IPS-18c (cell line): ENCODE results near the gene AOPEP.

Experiments
- H3K4me3 ChIP-seq: 2 replicates; pipeline ENCODE4 v1.7.0; 2013; ENCODE audit warnings: low read depth, mild to moderate bottlenecking, low read length, moderate library complexity; ENCODE audit not compliant: insufficient read depth
- H3K9me3 ChIP-seq: one replicate; pipeline ENCODE4 v1.6.1; 2013; ENCODE audit warnings: mild to moderate bottlenecking, low read length, moderate library complexity; ENCODE audit not compliant: control insufficient read depth, insufficient read depth

AOPEP gene

DNA sequence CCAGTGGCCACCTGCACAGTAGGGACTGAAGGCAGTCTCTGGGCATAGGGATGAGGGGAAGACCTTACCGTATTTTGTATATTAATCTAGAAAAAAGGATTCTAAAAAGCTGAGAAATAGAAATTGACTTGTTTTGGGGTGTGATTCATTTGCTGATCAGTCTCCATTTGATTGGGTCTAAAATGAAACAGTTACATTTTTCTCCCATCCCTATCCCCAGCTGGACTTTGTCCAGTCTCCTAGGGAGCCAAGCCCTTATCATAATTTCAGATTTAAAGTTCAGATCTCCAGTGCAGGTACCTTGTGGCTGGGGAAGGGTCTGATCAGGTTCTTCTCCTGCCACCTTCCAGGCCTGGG is 350.2 kb downstream of the AOPEP start:
- Histone ChIP-seq H3K4me3 (no peak overlapping the region), H3K9me3 (peaks cover 2% of the 10 kb centered on the region)

DNA sequence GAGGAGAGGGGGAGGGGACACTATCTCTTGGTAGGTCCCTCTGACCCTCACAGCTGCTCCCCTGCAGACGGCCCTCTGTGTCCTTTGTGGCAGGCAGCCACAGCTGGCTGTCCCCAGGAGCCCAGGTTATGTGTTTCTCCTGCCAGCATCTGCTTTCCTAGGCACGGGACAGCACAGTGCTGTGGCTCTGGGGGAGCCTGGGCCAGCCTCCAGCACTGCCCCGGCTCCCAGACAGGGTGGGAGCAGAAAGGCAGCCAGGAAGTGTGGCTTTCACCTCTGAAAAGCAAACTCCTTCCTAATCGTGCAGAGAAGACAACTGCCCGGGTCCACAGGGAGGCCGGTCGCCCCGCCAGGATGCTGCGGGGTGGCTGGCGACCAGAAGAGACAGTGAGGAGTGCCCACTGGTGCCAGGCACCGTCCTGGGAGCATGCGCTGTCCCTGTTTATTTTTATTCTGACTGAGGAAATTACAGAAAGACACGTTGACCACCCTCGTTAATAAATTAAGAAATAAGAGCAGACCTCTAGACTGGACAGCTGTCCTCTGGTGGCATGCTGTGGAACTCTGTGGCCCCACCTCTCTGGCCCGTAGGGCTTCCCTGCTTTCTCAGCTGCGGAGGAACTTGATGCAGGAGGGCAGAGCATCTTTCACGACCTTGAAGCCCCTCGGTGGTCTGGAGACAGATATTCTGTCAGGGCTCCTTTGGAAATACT is 350.7 kb downstream of the AOPEP start:
- H3K4me3 ChIP-seq: no peak overlapping the region
- peaks cover 2% of the 10 kb centered on the region for H3K9me3 ChIP-seq

DNA sequence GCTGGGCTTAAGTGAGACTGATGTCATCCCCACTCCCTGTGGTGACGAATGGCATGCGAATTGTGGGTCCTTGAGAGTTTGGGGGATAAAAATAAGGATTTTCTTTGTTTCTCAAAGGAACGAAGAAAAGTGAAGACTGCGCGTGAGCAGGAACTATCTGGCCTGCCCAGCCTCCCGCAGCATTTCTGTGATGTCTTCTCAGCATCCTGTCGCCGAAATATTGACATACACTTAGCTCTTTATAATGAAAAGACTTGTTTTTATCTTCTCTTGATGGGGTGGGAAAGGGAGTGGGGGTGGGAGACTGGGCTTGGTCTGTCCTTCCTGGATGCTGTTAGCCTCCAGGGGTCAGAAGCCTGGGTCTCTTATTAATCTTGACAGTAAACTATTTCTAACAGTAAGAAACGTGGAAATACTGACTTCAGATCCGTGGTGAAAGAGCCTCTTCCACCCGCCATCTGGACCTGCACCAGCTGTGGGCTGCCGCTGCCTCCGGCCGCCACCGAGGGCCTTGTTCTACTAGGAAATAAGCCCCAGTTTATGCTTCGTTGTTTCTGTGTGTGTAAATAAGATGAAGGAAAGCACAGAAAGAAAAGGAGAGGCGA is 351.4 kb downstream of the AOPEP start:
- H3K9me3 ChIP-seq: peaks cover 2% of the 10 kb centered on the region

DNA sequence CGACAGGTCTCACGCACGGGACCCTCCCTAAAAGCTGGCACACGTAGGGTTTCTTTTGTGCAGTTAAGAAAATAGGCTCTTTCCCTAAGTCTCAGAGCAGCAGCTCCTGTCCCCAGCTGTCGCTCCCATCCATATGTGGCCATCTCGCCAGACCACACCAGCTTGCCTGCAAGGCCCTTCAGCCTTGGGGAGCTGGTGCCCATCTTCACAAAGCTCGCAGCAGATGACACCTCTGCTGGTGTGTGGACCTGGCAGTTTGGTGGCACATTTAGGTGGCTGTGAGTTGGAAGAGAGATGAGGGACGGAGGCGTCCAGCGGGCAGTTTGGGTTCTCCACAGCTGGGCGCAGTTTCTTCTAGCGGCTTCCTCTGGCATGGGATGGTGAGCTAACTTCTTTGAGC is 352.0 kb downstream of the AOPEP start:
- peaks cover 2% of the 10 kb centered on the region for H3K9me3 ChIP-seq
- H3K4me3 ChIP-seq: no peak overlapping the region

More for the DNA sequence above, 351.4 kb downstream of the AOPEP start:
- H3K4me3 ChIP-seq: no peak overlapping the region

DNA sequence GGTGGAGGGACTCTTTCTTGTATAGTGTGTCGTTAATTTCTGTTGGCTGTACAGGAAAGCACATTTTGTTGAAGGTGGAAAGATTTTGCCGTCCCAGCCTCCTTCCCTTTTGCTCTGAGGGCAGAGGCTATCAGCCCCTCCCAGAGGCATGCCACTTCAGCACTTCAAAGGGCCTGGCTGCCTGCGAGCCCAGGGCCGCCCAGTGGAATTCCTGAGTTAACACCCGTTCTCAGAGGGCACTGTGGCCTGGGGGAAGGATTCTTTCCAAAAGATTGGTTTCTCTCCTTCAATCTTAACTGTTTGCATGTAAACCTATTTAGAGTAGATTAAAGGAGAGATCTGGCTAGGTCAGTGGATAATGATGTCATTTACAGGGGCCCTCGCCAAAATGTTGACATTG is 352.4 kb downstream of the AOPEP start:
- Histone ChIP-seq H3K4me3 (no peak overlapping the region), H3K9me3 (peaks cover 2% of the 10 kb centered on the region)

DNA sequence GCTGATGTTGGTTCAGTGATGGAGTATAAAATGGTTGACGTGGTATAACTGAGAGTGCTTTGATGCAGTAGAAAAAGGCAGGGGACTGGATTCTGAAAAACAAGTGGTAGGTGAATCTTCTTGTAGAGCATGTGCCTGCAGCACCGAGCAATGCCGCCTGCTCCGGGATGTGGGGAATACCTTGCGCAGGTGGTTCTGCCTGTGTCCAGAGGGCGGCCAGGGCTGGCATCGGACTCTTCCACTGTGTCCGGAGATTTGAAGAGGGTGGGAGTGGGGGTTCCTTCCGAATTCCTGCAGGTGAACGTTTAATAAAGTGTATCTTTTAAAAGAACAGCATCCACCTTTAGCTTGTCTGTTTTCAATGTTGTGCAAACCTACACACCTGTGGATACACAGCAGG is 353.0 kb downstream of the AOPEP start:
- peaks cover 2% of the 10 kb centered on the region for H3K9me3 ChIP-seq
- no peak overlapping the region for H3K4me3 ChIP-seq

DNA sequence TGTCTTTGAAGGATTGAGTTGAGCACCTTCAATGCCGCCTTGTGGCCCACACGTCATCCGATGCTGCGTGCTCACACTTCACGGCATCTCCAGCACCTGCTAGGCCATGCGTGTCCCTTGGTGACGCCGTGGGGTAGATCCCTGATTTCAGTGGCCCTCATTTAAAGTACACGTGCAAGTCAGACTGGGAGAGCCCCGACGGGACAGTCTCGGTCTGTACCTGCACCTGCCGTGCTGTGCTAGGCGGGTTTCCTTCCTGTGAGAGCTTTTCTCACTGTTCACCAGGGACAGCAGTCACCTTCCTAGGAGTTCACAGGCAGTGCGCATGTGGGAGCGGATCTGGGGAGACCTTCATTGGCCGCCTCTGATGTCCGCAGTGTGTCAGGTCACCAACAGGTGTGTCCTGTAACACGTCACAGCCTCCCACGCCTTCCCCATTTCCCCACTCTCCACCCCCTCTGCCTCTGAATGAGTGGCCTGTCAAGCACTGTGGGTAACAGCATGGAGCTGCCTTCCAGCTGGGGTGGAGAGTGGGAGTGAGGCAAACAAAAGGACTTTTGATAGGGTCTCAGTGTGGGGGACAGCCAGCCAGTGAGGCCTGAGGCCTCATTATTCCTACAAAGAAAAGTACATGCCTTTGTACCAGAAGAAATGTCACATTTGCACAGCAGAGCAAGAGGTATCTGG is 354.6 kb downstream of the AOPEP start:
- H3K4me3 ChIP-seq: no peak overlapping the region
- peaks cover 2% of the 10 kb centered on the region for H3K9me3 ChIP-seq

DNA sequence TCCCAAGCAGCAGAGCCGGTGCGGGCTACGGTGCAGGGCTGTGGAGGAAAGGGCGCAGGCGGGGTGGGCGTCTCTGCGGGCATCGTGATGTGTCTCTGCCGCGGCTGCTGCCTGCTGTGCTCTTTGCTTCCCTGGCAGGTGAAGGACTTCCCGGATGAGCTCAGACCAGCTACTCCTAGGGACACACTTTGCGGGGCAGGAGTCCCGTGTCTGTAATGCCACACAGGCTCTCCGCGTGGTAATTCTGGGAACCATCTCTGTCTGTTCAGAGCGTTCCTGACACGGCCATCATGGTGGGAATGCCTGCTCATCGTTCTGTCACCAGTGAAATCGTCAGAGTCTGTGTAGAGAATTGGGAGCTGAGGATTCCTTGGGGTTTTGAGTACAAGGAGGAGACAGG is 355.5 kb downstream of the AOPEP start:
- H3K4me3 ChIP-seq: no peak overlapping the region
- peaks cover 2% of the 10 kb centered on the region for H3K9me3 ChIP-seq

DNA sequence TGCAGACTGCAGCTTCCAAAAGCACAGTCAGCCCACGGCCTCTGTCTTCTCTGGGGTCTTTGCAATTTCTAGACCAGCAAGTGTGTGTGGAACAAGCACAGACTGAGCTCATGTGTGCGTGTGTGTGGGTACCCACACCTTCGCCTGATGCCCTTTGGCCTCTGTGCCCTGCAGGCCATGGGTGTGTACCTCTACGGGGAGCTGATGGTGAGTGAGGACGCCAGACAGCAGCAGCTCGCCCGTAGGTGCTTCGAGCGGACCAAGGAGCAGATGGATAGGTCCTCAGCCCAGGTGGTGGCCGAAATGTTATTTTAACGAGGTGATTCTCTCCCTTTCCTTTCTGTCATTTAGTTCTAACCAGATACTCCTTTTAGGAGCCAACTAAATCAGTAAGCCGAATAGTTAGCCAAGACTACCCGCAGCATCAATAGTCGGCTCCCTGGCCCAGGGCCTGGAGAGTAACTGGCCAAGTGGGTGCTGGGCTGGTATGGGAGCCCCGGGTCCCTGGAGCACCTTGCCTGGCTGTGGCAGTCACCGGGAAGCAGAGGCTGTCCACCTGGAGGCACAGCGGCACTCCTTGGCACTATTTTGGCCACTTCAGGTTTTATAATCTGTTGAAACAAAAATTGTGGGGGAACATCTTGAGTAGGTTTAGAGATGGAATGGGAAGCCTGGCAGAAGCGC is 356.0 kb downstream of the AOPEP start:
- no peak overlapping the region for H3K4me3 ChIP-seq
- H3K9me3 ChIP-seq: peaks cover 2% of the 10 kb centered on the region

DNA sequence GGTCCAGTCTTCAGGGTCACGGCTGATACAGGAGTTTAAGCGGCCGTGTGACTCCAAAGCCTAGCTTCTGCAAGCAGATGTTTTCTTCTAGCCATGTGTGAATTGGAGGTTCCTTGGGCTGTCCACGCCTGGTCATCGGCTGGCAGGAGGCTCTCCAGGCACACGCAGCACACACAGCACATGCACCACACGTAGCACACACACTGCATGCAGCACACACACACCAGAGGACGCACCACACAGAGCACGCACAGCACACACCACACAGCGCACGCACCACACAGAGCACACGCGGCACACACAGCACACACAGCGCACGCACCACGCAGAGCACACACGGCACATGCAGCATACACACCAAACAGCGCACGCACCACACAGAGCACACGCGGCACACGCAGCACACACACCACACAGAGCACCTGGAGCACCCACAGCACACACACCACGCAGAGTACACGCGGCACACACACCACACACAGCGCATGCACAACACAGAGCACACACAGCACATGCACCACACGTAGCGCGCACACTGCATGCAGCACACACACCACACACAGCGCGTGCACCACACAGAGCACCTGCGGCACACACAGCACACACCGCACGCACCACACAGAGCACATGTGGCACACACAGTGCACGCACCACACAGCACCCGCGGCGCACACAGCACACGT is 356.7 kb downstream of the AOPEP start:
- H3K4me3 ChIP-seq: no peak overlapping the region
- H3K9me3 ChIP-seq: peaks cover 2% of the 10 kb centered on the region

DNA sequence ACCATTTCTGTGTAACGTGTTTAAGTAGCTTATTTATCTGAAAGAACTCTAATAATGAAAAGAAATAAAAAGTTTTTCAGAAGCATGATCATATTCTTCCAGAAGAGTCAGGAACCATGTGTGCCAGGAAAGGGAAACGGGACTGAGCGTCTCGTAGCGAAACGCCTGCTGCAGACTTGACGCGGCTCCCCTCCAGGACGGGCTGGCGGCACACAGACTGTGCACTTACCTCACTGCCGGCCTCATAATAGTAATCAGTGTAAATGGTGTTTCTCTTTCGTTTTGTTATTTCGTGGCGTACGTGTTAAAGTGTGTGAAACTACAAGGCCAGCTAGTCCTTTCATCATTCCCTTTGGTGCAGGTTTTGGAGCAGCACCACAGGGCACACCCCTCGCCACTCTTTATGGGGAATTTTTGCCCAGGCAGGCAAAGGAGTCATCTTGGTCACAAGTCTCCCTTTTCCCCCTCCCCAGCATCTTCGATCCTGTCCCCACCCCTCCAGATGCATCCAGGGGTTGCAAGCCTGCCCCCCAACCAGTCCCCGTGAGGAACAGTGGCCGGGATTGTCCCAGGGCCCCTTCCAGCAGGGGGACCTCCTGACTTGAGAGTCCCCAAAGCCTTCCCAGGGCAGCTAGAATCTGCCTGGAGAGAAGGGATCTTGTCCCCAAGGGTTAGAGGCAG is 357.9 kb downstream of the AOPEP start:
- peaks cover 2% of the 10 kb centered on the region for H3K9me3 ChIP-seq
- no peak overlapping the region for H3K4me3 ChIP-seq

DNA sequence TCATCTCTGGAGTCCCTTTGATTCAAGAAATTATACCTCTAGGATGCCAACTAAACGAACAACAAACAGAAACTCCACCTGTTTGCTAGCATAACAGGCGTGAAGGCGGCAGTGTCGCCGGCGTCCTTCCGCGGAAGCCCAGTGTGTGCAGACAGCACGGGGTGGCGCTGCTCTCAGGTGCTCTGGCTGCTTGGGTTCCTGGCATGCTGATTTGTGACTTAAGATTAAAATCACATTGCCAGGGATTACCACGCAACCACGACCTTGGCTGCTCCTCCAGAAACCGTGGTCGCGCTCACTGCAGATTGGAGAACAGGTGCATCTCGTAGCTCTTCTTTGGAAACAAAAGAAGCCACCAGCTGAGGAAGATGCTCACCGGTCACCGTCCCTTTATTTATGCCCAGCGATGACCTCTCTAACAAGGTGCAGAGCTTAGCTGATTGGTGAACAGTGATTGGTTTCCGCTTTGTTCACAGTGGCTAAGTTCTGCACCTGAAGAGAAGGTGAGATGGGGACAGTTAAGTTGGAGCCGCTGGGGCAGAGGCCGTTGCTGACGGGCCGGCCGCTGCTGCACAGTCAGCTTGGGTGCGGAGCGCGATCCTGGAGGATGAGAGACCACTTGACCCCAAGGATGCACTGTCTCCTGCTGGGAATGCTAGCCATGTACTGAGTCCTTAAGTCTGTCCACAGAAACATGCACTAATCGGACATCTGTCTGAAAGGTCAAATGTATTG is 358.7 kb downstream of the AOPEP start:
- Histone ChIP-seq H3K4me3 (no peak overlapping the region), H3K9me3 (no peaks in the 10 kb centered on the region)

DNA sequence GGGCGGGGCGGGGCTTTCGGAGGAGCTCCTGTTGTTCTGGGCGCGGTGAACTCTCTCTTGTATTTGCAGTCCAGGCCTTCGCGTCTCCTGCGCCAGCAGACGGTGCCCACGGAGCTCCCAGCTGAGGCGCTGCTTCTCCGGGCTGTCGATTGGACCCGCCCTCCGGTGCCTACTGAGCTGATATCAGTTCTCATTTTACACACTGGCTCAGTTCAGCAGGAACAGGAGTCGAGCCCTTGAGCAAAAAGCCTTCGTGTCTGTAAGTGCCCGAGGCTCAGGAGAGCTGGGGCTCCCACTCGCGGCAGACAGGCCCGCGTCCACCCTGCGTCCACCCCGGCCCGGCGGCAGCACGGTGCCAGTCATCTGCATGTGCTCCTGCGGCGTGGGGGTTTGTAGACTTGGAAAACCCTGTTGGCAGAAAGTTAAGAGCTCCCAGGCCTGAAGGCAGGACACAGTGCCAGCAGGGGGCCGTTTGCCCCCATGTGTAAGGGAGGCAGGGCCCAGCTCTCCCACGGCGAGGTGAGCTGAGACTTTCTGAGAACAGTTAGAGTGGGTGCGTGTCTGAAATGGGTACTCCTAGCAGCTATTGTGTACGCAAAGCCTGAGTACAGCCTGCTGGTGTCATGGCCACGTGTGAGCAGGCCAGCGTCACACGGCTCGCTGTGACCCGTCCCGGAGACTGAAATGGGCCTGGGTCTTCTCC is 359.5 kb downstream of the AOPEP start:
- no peak overlapping the region for H3K4me3 ChIP-seq
- no peaks in the 10 kb centered on the region for H3K9me3 ChIP-seq

DNA sequence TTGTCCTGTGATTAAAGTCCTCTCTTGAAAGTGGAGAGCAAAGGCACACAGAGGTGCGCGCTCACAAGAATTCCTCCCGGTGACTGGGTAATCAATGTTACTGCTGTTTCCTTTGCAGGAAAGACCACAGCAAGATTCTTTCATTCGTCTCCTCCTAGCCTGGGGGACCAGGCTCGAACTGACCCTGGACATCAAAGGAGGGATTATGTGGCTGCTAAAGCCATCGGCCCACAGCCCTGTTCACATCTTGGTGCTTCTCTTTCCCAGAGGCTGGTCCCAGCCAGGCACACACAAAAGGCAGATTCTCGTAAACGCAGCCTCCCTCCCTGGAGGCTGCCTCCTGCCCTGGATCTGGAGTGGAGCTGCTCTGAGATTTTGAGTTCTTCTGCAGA is 360.1 kb downstream of the AOPEP start:
- H3K4me3 ChIP-seq: no peak overlapping the region

DNA sequence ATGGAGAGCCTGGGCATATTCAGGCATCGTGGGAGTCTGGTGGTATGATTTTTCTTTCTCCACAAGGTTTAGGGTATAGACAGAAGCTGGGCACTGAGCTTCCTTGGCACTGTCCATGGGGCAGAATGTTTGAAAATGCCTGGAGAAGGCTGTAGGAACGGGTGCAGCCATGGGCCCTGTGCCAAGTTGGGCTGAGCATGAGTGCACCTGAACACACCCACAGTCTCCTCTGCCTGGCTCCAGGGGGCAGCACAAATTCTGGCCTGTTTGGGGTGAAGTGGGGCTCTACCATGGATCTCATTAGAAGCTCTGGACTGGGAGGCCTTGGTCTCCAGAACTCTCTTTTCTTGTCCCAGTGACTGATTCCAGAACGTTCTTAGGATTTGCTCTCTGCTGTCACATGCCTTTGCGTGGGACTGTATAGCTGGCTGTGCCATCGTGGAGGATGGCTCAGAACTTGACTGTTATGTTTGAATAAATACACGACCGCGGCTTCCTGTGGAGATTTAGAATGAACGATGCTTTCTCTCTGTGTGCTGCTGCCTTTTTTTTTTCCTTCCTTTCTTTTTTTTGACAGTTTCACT is 361.3 kb downstream of the AOPEP start:
- H3K4me3 ChIP-seq: no peak overlapping the region
- no peaks in the 10 kb centered on the region for H3K9me3 ChIP-seq

More for the DNA sequence above, 360.1 kb downstream of the AOPEP start:
- H3K9me3 ChIP-seq: no peaks in the 10 kb centered on the region
